Activated CD4-positive, alpha-beta memory T cell treated with anti-CD3 and anti-CD28 coated beads for 36 hours (primary cell): ENCODE data around the gene NFIC. TPM values are rescaled to one million over a fixed set of nuclear protein-coding genes. Genes with fewer than 3 reads are reported as not detected.
"Not testable (repeated sequence)": the region's sequence is repeated elsewhere in the genome, so short reads cannot be mapped to it uniquely, and the experiment has no call there.

Experiments used
- CTCF ChIA-PET: fragments of 350-600 bp; sonication (Branson Sonifier 250); formaldehyde crosslinking; loops from one replicate; lab custom pipeline; 2021; ENCODE audit warnings: antibody characterized with exemption, inconsistent platforms; lab: Charles Lee
- POLR2A ChIA-PET: fragments of 350-600 bp; sonication (Branson Sonifier 250); formaldehyde crosslinking; loops from one replicate; lab custom pipeline; 2021; ENCODE audit warnings: antibody characterized with exemption; lab: Charles Lee
- DNase-seq: peaks from one replicate; pipeline ENCODE4 v3.0.0-alpha.2; 2020
- H3K27ac Mint-ChIP-seq: one replicate; pipeline ENCODE4 v1.8.0; 2021; ENCODE audit warnings: mixed read lengths
- H3K27me3 Mint-ChIP-seq: one replicate; pipeline ENCODE4 v1.8.0; 2021; ENCODE audit warnings: mixed read lengths
- H3K36me3 Mint-ChIP-seq: one replicate; pipeline ENCODE4 v1.8.0; 2021; ENCODE audit warnings: mixed read lengths
- H3K4me1 Mint-ChIP-seq: one replicate; pipeline ENCODE4 v1.8.0; 2021; ENCODE audit warnings: low read depth, mixed read lengths
- H3K4me3 Mint-ChIP-seq: one replicate; pipeline ENCODE4 v1.8.0; 2021; ENCODE audit warnings: mild to moderate bottlenecking, mixed read lengths
- H3K9me3 Mint-ChIP-seq: one replicate; pipeline ENCODE4 v1.8.0; 2021; ENCODE audit warnings: mixed read lengths
- intact Hi-C: fragments of 100-400 bp; cut with micrococcal nuclease; formaldehyde crosslinking; loops from one replicate; pipeline ENCODE4 v1.15.1; 2023
- total RNA-seq, 2 experiments: library from RNA; stranded (reverse); gene quantifications; one replicate each; pipeline ENCODE4 v1.2.3, GENCODE V29; 2021

NFIC gene
- total RNA-seq, 2 experiments from 2014 or later = 19.7 to 19.9 TPM

- Mint-ChIP-seq H3K4me1 (no peaks in the 10 kb centered on the region), H3K9me3 (no peaks in the 10 kb centered on the region), H3K36me3 (no peaks in the 10 kb centered on the region), H3K27me3 (no peaks in the 10 kb centered on the region), H3K4me3 (no peak overlapping the region), H3K27ac (no peak overlapping the region)
- no peak for DNase-seq
- ChIA-PET POLR2A (no interaction called here), CTCF (interaction anchor here (1.4 to 2.0 kb wide), 2 partner anchors 18 to 61 kb away, joined by 3 to 8 read pairs; no protein-coding TSS in a partner anchor)
- intact Hi-C loops = no loop called here
Measured at GRCh38 chr19:3411636-3412035, 45.3 kb downstream of the NFIC start.

- ChIA-PET CTCF (interaction anchor here (1.4 to 2.0 kb wide), 2 partner anchors 17 to 61 kb away, joined by 3 to 8 read pairs; no protein-coding TSS in a partner anchor), POLR2A (no interaction called here)
- H3K4me1 Mint-ChIP-seq = no peaks in the 10 kb centered on the region
- no peak overlapping the region for H3K4me3 Mint-ChIP-seq
- DNase-seq = no peak
- no peak overlapping the region for H3K27ac Mint-ChIP-seq
- no peaks in the 10 kb centered on the region for H3K27me3 Mint-ChIP-seq
- intact Hi-C loops = no loop called here
- H3K36me3 Mint-ChIP-seq = no peaks in the 10 kb centered on the region
- H3K9me3 Mint-ChIP-seq = no peaks in the 10 kb centered on the region
Measured at GRCh38 chr19:3412066-3412465, 45.7 kb downstream of the NFIC start.

- no peaks in the 10 kb centered on the region for H3K36me3 Mint-ChIP-seq
- no peak overlapping the region for H3K4me3 Mint-ChIP-seq
- no peaks in the 10 kb centered on the region for H3K9me3 Mint-ChIP-seq
- no peaks in the 10 kb centered on the region for H3K27me3 Mint-ChIP-seq
- POLR2A ChIA-PET = no interaction called here
- H3K4me1 Mint-ChIP-seq = no peaks in the 10 kb centered on the region
- CTCF ChIA-PET = interaction anchor here (1.3 kb wide), 1 partner anchor 71 kb away, joined by 3 read pairs; no protein-coding TSS in a partner anchor
- DNase-seq = no peak
- intact Hi-C loops = no loop called here
- H3K27ac Mint-ChIP-seq = no peak overlapping the region
Measured at GRCh38 chr19:3413796-3414327, 47.5 kb downstream of the NFIC start.

- intact Hi-C loops = no loop called here
- no peak for DNase-seq
- no peaks in the 10 kb centered on the region for H3K4me1 Mint-ChIP-seq
- no peaks in the 10 kb centered on the region for H3K36me3 Mint-ChIP-seq
- H3K27ac Mint-ChIP-seq = no peak overlapping the region
- CTCF ChIA-PET = no interaction called here
- POLR2A ChIA-PET = no interaction called here
- no peak overlapping the region for H3K4me3 Mint-ChIP-seq
- no peaks in the 10 kb centered on the region for H3K27me3 Mint-ChIP-seq
- H3K9me3 Mint-ChIP-seq = no peaks in the 10 kb centered on the region
Measured at GRCh38 chr19:3415695-3416094, 49.3 kb downstream of the NFIC start.

- H3K27me3 Mint-ChIP-seq = no peaks in the 10 kb centered on the region
- ChIA-PET POLR2A (interaction anchor here (0.8 kb wide), 1 partner anchor 55 kb away, joined by 3 read pairs; no protein-coding TSS in a partner anchor), CTCF (interaction anchor here (1.0 to 2.3 kb wide), 3 partner anchors 9 to 116 kb away, joined by 3 to 11 read pairs (median 10); no protein-coding TSS in a partner anchor)
- H3K4me3 Mint-ChIP-seq = no peak overlapping the region
- H3K9me3 Mint-ChIP-seq = no peaks in the 10 kb centered on the region
- no peaks in the 10 kb centered on the region for H3K4me1 Mint-ChIP-seq
- no peaks in the 10 kb centered on the region for H3K36me3 Mint-ChIP-seq
- no peak for DNase-seq
- intact Hi-C loops = no loop called here
- H3K27ac Mint-ChIP-seq = no peak overlapping the region
Measured at GRCh38 chr19:3420244-3420755, 53.9 kb downstream of the NFIC start.

- no peak for DNase-seq
- intact Hi-C loops = no loop called here
- Mint-ChIP-seq H3K36me3 (no peaks in the 10 kb centered on the region), H3K4me3 (no peak overlapping the region), H3K27me3 (no peaks in the 10 kb centered on the region), H3K27ac (no peak overlapping the region), H3K9me3 (no peaks in the 10 kb centered on the region), H3K4me1 (no peaks in the 10 kb centered on the region)
- ChIA-PET CTCF (interaction anchor here (0.6 to 2.3 kb wide), 5 partner anchors 9 to 116 kb away, joined by 3 to 11 read pairs (median 3); no protein-coding TSS in a partner anchor), POLR2A (interaction anchor here (0.8 kb wide), 1 partner anchor 56 kb away, joined by 3 read pairs; no protein-coding TSS in a partner anchor)
Measured at GRCh38 chr19:3420909-3421619, 54.7 kb downstream of the NFIC start.

GRCh38 chr19:3421656-3422055 lies 55.3 kb downstream of the NFIC start:
- POLR2A ChIA-PET, H3K4me3 Mint-ChIP-seq, intact Hi-C loops, H3K36me3 Mint-ChIP-seq, DNase-seq, H3K27ac Mint-ChIP-seq, H3K27me3 Mint-ChIP-seq, H3K4me1 Mint-ChIP-seq, H3K9me3 Mint-ChIP-seq: not testable (repeated sequence)
- CTCF ChIA-PET = interaction anchor here (0.6 to 2.3 kb wide), 3 partner anchors 8 to 117 kb away, joined by 3 to 11 read pairs (median 3); no protein-coding TSS in a partner anchor

- Mint-ChIP-seq H3K9me3 (no peaks in the 10 kb centered on the region), H3K4me1 (no peaks in the 10 kb centered on the region), H3K27ac (no peak overlapping the region), H3K36me3 (peaks cover 5% of the 10 kb centered on the region), H3K27me3 (no peaks in the 10 kb centered on the region), H3K4me3 (no peak overlapping the region)
- CTCF ChIA-PET = no interaction called here
- intact Hi-C loops = no loop called here
- POLR2A ChIA-PET = no interaction called here
- DNase-seq = no peak
Measured at GRCh38 chr19:3423183-3423829, 56.9 kb downstream of the NFIC start.

- ChIA-PET CTCF (interaction anchor here (0.8 kb wide), 1 partner anchor 100 kb away, joined by 3 read pairs; no protein-coding TSS in a partner anchor), POLR2A (no interaction called here)
- Mint-ChIP-seq H3K4me1 (no peaks in the 10 kb centered on the region), H3K27ac (no peak overlapping the region), H3K4me3 (no peak overlapping the region), H3K27me3 (no peaks in the 10 kb centered on the region), H3K9me3 (no peaks in the 10 kb centered on the region), H3K36me3 (peaks cover 5% of the 10 kb centered on the region)
- intact Hi-C loops = no loop called here
- no peak for DNase-seq
Measured at GRCh38 chr19:3426433-3426832, 60.0 kb downstream of the NFIC start.

- Mint-ChIP-seq H3K4me1 (peaks cover 12% of the 10 kb centered on the region), H3K36me3 (peaks cover 18% of the 10 kb centered on the region)
- DNase-seq, H3K4me3 Mint-ChIP-seq, H3K27me3 Mint-ChIP-seq, POLR2A ChIA-PET, H3K9me3 Mint-ChIP-seq, H3K27ac Mint-ChIP-seq, intact Hi-C loops: not testable (repeated sequence)
- CTCF ChIA-PET = interaction anchor here (0.9 to 3.4 kb wide), 16 partner anchors 8 to 128 kb away, joined by 3 to 88 read pairs (median 7); no protein-coding TSS in a partner anchor
Measured at GRCh38 chr19:3430366-3430680, 63.9 kb downstream of the NFIC start.

- Mint-ChIP-seq H3K27me3 (no peaks in the 10 kb centered on the region), H3K4me1 (peaks cover 16% of the 10 kb centered on the region), H3K27ac (no peak overlapping the region), H3K4me3 (no peak overlapping the region), H3K36me3 (peaks cover 15% of the 10 kb centered on the region), H3K9me3 (peaks cover 8% of the 10 kb centered on the region)
- intact Hi-C loops = no loop called here
- ChIA-PET CTCF (interaction anchor here (0.6 to 3.4 kb wide), 7 partner anchors 10 to 127 kb away, joined by 3 to 32 read pairs (median 3); no protein-coding TSS in a partner anchor), POLR2A (interaction anchor here (0.6 kb wide), 1 partner anchor 598 kb away, joined by 3 read pairs; no protein-coding TSS in a partner anchor)
- no peak for DNase-seq
Measured at GRCh38 chr19:3431760-3432397, 65.5 kb downstream of the NFIC start.
